Mammary epithelial cell (primary cell): Measurements from ENCODE around the gene MYO10.

Source experiments
- CTCF ChIP-seq, 2 donors: IDR thresholded peaks in 1 of 2; conservative IDR thresholded peaks in 1 of 2; 2 replicates each; pipeline ENCODE4 v1.5.1; 2011 to 2012; ENCODE audit warnings: inconsistent platforms in 2 of 2, low read length in 2 of 2, mild to moderate bottlenecking in 2 of 2, control low read depth in 1 of 2, low read depth in 1 of 2; ENCODE audit not compliant: insufficient read depth in 1 of 2; ENCODE audit errors: extremely low read depth in 1 of 2
- EZH2 ChIP-seq: IDR thresholded peaks from 2 replicates; pipeline ENCODE4 v1.6.1; 2012; ENCODE audit warnings: low read length, inconsistent platforms, borderline replicate concordance

GRCh38 chr5:16983022-16983639 is 47.0 kb upstream of the MYO10 start:
- no peak for TF ChIP-seq EZH2
- no peak for TF ChIP-seq CTCF (conservative IDR thresholded peaks at IDR 0.05 in 1 of 2, IDR thresholded peaks at IDR 0.05 in 1 of 2; ENCODE audit: extremely low read depth in 1 of 2, insufficient read depth in 1 of 2, low read depth in 1 of 2, low read length in 2 of 2)
